B cell (primary cell): ENCODE measurements around the gene GPR78.

Source experiments
- EZH2 ChIP-seq: IDR thresholded peaks from 2 replicates; pipeline ENCODE4 v1.6.1; 2012; ENCODE audit warnings: borderline replicate concordance, low read depth, mild to moderate bottlenecking, moderate library complexity, low read length; ENCODE audit not compliant: insufficient read depth, poor library complexity, severe bottlenecking
- TF ChIP-seq, protein P1 (sequence below): fragments of 200-600 bp; IDR thresholded peaks from one replicate; pipeline ENCODE4 v1.8.0; 2022; ENCODE audit warnings: antibody characterized with exemption, mild to moderate bottlenecking

DNA sequence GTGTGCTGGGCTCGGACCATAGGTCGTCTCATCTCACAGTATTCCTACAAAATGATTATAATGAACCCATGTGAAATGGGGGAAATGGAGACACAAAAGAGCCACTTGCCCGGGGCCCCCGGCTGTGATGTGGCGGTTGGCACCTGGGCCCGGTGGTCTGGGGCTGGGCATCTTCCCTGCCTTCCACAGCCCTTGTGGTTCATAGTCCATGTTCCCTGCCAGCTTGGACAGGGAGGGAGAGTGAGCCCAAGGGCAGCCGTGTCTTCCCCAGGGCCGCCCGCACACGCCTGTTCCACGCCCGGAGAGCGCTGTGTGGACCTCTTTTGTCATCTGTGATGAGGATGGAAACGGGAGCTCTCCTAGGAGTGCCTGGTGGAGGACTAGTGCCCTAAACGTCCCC is 17.6 kb downstream of the GPR78 start:
- TF ChIP-seq, protein P1, sequence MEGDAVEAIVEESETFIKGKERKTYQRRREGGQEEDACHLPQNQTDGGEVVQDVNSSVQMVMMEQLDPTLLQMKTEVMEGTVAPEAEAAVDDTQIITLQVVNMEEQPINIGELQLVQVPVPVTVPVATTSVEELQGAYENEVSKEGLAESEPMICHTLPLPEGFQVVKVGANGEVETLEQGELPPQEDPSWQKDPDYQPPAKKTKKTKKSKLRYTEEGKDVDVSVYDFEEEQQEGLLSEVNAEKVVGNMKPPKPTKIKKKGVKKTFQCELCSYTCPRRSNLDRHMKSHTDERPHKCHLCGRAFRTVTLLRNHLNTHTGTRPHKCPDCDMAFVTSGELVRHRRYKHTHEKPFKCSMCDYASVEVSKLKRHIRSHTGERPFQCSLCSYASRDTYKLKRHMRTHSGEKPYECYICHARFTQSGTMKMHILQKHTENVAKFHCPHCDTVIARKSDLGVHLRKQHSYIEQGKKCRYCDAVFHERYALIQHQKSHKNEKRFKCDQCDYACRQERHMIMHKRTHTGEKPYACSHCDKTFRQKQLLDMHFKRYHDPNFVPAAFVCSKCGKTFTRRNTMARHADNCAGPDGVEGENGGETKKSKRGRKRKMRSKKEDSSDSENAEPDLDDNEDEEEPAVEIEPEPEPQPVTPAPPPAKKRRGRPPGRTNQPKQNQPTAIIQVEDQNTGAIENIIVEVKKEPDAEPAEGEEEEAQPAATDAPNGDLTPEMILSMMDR, result no peak
- no peak for TF ChIP-seq EZH2
